ENCODE data around the gene PARD3. TPM values are rescaled to one million over a fixed set of nuclear protein-coding genes. Genes with fewer than 3 reads are reported as not detected.

Gene PARD3
- polyA plus RNA-seq, 1 donor from 2014 or later = 12.4 TPM

DNA sequence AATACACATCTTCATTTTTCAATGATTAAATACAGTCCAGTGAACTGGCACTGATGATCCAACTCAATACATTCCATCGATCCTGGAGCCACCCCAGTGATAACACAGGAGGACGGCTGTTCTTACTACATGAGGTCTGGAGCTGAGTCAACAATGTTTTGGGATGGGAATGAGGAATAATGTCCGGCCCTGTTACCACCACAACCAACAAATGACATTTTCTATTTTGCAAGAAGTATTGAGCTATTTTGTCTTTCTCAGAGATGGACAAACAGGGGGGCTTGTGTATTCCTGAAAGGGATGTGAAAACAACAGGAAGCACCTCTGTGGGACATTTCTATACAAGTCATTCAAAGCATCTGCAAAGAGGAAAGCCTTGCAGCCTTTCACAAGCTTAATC is 249.2 kb downstream of the PARD3 start:
- H2AFZ ChIP-seq (ENCODE audit: low read depth, low read length) = no peak overlapping the region
- no peaks in the 10 kb centered on the region for H3K9me2 ChIP-seq (ENCODE audit: insufficient read depth, low read length)
- no peak overlapping the region for H3K27ac ChIP-seq (ENCODE audit: low read length)
- H3K27me3 ChIP-seq (ENCODE audit: insufficient read depth, low read depth, low read length) = no peaks in the 10 kb centered on the region
- TF ChIP-seq POLR2AphosphoS5 (IDR thresholded peaks at IDR 0.05) (no peak), RAD21 (conservative IDR thresholded peaks at IDR 0.05) (no peak), EP300 (conservative IDR thresholded peaks at IDR 0.05; ENCODE audit: poor library complexity, severe bottlenecking) (no peak), SMC3 (conservative IDR thresholded peaks at IDR 0.05; ENCODE audit: poor library complexity) (no peak), TAF1 (IDR thresholded peaks at IDR 0.05; ENCODE audit: low read depth) (no peak), EZH2 (IDR thresholded peaks at IDR 0.05; ENCODE audit: borderline replicate concordance, insufficient read depth, low read length, poor library complexity, severe bottlenecking) (no peak), MXI1 (conservative IDR thresholded peaks at IDR 0.05; ENCODE audit: poor library complexity, severe bottlenecking) (no peak)
- TF ChIP-seq, protein P1, sequence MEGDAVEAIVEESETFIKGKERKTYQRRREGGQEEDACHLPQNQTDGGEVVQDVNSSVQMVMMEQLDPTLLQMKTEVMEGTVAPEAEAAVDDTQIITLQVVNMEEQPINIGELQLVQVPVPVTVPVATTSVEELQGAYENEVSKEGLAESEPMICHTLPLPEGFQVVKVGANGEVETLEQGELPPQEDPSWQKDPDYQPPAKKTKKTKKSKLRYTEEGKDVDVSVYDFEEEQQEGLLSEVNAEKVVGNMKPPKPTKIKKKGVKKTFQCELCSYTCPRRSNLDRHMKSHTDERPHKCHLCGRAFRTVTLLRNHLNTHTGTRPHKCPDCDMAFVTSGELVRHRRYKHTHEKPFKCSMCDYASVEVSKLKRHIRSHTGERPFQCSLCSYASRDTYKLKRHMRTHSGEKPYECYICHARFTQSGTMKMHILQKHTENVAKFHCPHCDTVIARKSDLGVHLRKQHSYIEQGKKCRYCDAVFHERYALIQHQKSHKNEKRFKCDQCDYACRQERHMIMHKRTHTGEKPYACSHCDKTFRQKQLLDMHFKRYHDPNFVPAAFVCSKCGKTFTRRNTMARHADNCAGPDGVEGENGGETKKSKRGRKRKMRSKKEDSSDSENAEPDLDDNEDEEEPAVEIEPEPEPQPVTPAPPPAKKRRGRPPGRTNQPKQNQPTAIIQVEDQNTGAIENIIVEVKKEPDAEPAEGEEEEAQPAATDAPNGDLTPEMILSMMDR (IDR thresholded peaks at IDR 0.05; ENCODE audit: poor library complexity, severe bottlenecking) = no peak
- TF ChIP-seq, protein P2, sequence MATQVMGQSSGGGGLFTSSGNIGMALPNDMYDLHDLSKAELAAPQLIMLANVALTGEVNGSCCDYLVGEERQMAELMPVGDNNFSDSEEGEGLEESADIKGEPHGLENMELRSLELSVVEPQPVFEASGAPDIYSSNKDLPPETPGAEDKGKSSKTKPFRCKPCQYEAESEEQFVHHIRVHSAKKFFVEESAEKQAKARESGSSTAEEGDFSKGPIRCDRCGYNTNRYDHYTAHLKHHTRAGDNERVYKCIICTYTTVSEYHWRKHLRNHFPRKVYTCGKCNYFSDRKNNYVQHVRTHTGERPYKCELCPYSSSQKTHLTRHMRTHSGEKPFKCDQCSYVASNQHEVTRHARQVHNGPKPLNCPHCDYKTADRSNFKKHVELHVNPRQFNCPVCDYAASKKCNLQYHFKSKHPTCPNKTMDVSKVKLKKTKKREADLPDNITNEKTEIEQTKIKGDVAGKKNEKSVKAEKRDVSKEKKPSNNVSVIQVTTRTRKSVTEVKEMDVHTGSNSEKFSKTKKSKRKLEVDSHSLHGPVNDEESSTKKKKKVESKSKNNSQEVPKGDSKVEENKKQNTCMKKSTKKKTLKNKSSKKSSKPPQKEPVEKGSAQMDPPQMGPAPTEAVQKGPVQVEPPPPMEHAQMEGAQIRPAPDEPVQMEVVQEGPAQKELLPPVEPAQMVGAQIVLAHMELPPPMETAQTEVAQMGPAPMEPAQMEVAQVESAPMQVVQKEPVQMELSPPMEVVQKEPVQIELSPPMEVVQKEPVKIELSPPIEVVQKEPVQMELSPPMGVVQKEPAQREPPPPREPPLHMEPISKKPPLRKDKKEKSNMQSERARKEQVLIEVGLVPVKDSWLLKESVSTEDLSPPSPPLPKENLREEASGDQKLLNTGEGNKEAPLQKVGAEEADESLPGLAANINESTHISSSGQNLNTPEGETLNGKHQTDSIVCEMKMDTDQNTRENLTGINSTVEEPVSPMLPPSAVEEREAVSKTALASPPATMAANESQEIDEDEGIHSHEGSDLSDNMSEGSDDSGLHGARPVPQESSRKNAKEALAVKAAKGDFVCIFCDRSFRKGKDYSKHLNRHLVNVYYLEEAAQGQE (IDR thresholded peaks at IDR 0.05; ENCODE audit: borderline replicate concordance) = no peak
- H3K9ac ChIP-seq (ENCODE audit: low read length) = no peak overlapping the region
- no peaks in the 10 kb centered on the region for H4K20me1 ChIP-seq (ENCODE audit: insufficient read depth)
- H3K4me2 ChIP-seq (ENCODE audit: low read length) = no peak overlapping the region
- no peak overlapping the region for H3K4me3 ChIP-seq (ENCODE audit: low read length)
- no peaks in the 10 kb centered on the region for H3K79me2 ChIP-seq (replicated peaks; ENCODE audit: insufficient read depth, low read length)
- H3K36me3 ChIP-seq (ENCODE audit: insufficient read depth, low read length) = no peaks in the 10 kb centered on the region
- no peaks in the 10 kb centered on the region for H3K9me3 ChIP-seq (ENCODE audit: low read length)
- H3F3A ChIP-seq (ENCODE audit: insufficient read depth, low read length, poor library complexity, severe bottlenecking) = no peaks in the 10 kb centered on the region

DNA sequence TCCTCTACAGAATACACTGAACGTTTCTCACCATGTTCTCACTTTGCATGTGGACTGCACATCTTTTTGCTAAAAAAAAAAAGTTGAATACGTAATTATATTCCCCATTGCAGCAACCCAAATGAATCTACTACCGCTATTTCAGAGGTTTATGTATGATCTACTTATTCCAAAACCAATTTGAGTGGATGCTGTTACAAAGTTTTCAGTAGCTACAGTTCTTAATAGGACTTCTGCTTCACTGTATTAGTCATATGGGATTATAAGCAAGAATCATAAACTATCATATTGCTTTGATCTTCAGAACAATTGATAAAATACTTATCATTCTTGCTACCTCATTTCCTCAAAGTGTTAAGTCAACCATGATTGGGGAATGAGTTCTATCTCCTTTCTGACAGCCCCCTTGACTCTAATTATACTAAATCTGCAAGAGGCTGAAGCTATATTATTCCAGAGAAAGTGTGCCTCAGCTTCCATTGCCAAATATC is 257.0 kb downstream of the PARD3 start:
- Histone ChIP-seq H3K9me3 (ENCODE audit: low read length) (no peaks in the 10 kb centered on the region), H3K4me2 (ENCODE audit: low read length) (no peak overlapping the region), H3K4me3 (ENCODE audit: low read length) (no peak overlapping the region), H3K27ac (ENCODE audit: low read length) (no peak overlapping the region), H3K27me3 (ENCODE audit: insufficient read depth, low read depth, low read length) (no peaks in the 10 kb centered on the region), H2AFZ (ENCODE audit: low read depth, low read length) (no peak overlapping the region), H3K9me2 (ENCODE audit: insufficient read depth, low read length) (no peaks in the 10 kb centered on the region), H3K36me3 (ENCODE audit: insufficient read depth, low read length) (no peaks in the 10 kb centered on the region), H3F3A (ENCODE audit: insufficient read depth, low read length, poor library complexity, severe bottlenecking) (no peaks in the 10 kb centered on the region), H3K79me2 (replicated peaks; ENCODE audit: insufficient read depth, low read length) (no peaks in the 10 kb centered on the region), H4K20me1 (ENCODE audit: insufficient read depth) (no peaks in the 10 kb centered on the region), H3K9ac (ENCODE audit: low read length) (no peak overlapping the region)
- TF ChIP-seq RAD21 (conservative IDR thresholded peaks at IDR 0.05) = no peak
- TF ChIP-seq POLR2AphosphoS5 (IDR thresholded peaks at IDR 0.05) = no peak
- no peak for TF ChIP-seq TAF1 (IDR thresholded peaks at IDR 0.05; ENCODE audit: low read depth)
- TF ChIP-seq, protein P2 (IDR thresholded peaks at IDR 0.05; ENCODE audit: borderline replicate concordance) = no peak
